Measurements from ENCODE around the gene ADIRF.

Gene ADIRF

DNA sequence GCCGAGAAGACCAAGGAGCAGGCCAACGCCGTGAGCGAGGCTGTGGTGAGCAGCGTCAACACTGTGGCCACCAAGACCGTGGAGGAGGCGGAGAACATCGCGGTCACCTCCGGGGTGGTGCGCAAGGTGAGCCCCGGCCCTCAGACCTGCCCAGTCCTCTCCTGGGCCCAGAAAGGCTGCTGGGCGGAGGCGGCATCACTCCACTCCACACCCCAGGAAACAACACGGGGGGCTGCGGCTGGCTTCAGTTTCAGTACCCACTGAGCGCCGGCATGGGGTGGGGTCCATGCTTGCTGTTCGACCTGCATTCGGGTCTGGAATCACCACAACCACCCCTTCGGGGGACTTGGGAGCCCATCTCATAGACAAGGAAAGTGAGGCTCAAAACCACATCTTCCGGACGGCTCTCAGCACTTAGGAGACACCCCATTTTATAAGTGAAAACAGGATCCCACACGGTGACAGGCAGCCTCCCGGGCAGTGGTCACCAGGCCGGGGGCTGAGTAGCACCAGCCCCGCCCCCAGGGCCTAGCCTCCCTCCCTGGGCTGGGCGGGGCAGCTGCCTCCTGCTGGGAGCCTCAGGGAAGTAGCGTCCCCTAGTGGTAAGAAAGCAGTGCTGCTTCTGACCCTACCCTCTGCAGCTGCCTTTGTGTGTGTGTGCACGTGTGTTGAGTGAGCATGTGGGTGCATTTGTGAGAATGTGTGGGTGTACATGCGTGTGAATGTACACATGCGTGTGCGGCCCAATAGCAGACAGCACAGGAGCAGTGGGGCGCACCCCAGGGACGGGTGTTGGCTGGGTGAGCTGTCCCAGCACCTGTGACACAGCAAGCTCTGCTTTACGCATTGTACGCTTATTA, 8.0 kb upstream of the ADIRF start:
- no peak for DNase-seq (ENCODE audit: low read depth, low spot score)

DNA sequence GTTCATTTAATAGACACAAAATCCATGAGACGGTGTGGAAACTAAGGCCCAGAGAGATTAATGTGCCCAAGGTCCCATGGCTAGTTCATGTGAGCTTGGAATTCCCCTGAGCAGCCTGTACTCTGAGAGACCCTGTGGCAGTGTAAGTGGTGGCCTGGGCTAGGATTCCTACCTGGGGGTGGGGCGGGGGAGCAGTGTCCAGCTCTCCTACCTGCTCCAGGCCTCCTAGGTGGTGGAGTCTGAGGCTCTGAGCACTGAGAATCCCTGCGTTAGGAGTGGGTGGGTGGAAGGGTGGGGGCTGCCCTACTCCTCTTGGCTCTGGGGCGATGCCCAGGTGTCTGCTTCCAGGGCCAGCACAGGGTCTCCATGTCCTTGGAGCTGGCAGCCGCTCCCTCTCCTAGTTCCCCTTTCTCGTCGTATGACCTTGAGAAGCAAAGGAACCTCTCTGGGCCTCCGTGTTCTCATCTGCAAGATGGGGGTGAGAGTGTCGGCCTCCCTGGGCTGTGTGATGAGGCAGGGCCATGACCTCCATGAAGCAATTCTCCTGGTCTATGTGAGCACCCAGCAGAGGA, 7.3 kb upstream of the ADIRF start:
- no peak for DNase-seq (ENCODE audit: low read depth, low spot score)

DNA sequence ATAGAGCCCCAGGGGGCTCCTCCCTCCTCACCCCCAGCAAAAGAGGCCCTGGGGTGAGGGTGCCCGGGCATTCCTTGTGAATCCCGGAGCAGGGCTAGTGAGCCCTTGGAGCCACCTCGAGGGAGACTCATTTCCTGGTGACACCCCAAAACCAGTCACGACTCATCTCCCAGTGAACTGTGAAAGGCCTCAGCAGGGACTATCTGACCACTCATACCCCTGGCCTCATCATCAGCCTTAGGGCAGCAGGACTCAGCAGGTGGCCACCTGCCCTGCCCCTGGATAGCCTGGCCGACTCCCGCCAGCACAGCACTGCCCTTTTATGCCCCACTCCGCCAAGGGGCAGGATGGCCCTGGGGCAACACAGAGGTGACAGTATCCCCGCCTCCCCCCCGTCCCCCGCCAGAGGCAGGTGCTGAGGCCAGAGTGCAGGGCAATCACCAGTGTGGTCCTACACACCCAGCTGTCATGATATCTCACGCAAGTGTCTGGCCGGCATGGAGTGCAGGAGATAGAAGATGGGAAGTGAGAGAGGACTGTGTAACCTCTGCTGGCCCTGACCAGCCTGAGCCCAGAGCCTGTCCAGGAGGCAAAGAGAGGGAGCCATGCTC, 6.7 kb upstream of the ADIRF start:
- no peak for DNase-seq (ENCODE audit: low read depth, low spot score)

GRCh38 chr10:86962136-86962980, 5.9 kb upstream of the ADIRF start:
- no peak for DNase-seq (ENCODE audit: low read depth, low spot score)

DNA sequence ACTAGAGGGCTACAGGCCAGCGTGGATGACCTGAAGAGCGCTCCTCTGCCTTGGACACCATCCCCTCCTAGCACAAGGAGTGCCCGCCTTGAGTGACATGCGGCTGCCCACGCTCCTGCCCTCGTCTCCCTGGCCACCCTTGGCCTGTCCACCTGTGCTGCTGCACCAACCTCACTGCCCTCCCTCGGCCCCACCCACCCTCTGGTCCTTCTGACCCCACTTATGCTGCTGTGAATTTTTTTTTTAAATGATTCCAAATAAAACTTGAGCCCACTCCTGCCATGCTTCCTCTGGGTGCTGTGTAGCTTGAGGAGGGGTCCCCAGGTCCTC, 5.3 kb upstream of the ADIRF start:
- DNase-seq (ENCODE audit: low read depth, low spot score): no peak

- no peak for DNase-seq (ENCODE audit: low read depth, low spot score)
Measured at GRCh38 chr10:86963341-86963919, 4.9 kb upstream of the ADIRF start.

DNA sequence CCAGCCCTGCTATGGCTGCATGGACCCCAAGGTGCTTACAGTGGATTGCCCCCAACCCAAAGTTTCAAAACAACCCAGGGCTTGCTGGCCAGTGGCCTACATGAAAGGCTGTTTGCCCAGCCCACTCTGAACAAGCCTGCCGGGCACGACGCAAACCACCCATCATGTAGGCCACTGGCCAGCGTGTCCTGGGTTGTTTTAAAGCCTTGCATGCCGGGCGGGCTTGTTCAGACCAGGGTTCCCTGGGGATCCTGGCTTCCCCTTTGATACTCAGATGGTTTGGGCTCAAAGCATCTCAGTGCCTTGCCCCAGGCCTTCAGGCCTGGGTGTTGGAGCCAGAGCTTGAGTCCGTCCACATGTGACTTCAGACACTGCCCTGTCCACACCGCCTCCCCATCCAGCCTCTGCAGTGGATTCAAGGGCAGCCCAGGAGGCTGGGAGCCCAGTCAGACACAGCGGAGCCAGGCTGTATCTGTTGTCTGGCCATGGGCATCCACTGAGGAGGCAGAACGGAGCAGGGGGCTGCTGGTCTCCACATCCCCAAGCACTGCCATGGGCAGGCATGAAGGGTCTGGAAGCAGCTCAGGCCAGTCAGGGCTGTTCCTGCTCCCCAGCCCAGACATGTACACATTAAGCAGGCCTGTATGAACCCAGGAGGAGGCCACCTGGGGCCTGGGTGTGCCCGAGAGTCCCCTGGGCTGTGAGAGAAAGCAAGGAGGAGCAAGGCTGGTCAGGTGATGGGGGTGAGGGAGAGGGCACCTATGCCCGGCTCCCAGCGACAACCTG, 4.0 kb upstream of the ADIRF start:
- DNase-seq (ENCODE audit: low read depth, low spot score): no peak

GRCh38 chr10:86964847-86965190, 3.5 kb upstream of the ADIRF start:
- DNase-seq (ENCODE audit: low read depth, low spot score): no peak

GRCh38 chr10:86965986-86966654, 2.2 kb upstream of the ADIRF start:
- DNase-seq (ENCODE audit: low read depth, low spot score): no peak

DNA sequence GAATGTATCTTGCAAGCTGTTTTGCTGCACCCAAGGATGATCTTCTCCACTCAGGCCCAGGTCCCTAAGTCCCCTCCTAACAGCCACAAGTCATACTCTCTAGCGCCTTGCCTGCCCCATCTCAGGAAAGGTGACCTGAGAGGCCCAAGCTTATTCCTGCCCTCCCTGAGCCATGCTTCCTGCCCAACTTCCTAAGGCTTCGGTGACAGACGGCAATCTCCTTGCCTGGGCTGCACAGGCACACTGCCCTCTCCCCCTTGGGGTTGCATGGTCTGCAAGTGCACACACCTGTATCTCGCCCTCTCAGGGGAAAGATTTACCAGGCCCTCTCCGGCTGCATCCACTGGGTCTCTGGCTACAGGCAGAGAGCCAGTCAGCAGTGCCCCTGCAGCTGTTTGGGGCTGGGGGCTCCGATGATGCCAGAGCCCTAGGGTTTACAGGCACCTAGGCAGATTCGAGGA, 771 bp upstream of the ADIRF start:
- no peak for DNase-seq (ENCODE audit: low read depth, low spot score)

DNA sequence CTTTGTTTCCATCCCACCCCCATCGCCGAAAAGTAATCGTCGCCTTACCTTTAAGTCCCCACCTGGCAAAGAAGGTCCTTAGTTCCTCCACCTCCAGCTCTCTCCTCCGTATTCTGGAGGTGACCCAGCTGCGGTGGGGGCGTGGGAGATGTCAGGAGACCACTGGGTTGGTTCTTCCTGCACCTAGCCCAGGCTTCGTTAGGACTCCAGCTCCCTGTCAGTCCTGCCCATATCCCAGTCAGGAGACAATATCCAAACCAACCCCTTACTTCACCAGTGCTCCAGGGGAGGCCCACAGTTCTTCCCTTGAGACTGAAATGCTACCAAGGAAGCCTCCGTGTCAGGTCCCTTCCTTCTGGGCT, 693 bp downstream of the ADIRF start:
- DNase-seq (ENCODE audit: low read depth, low spot score): no peak

DNA sequence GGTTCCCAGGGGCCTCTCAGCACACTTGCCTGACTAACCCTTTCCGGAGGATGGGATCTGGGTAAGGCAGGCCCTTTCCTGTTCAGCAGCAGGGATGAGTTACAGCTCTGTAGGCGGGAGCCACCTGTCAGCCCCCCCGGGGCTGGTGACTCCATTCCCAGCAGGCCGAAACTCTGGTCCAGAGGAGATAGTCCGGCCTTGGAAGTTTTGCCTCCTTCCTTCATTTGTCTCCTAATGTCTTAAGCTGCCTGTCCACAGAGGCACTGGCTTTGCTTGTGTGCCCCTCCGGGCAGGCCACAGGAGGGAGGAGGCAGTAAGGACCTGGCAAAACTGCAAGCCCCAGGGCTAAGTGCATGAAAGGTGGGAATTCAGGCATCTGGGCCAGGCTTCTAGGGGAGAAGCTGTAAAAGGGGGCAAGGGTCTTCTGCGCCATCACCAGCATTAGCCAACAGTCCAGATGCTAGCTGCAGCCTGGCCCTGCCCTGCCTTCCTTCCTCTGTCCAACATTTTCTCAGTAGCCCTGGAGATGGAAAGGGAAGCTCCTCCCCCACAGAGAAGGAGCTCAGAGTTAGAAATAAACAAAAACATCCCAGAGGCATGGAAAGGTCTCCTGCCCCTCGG, 1.2 kb downstream of the ADIRF start:
- DNase-seq (ENCODE audit: low read depth, low spot score): no peak

GRCh38 chr10:86970162-86970981, 2.1 kb downstream of the ADIRF start:
- no peak for DNase-seq (ENCODE audit: low read depth, low spot score)

DNA sequence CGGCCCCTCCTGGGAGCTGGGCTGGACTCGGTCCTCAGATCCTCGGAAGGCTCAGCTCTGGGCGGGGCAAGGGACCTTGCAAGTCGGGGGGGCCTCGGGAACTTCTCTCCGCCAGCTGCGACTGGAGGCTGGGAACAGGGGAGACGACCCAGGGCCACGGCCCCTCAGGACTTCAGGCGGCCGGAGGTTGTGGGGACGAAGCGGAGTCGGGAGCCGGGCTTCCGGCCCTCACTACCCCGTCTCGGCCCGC, 2.6 kb downstream of the ADIRF start:
- no peak for DNase-seq (ENCODE audit: low read depth, low spot score)

DNA sequence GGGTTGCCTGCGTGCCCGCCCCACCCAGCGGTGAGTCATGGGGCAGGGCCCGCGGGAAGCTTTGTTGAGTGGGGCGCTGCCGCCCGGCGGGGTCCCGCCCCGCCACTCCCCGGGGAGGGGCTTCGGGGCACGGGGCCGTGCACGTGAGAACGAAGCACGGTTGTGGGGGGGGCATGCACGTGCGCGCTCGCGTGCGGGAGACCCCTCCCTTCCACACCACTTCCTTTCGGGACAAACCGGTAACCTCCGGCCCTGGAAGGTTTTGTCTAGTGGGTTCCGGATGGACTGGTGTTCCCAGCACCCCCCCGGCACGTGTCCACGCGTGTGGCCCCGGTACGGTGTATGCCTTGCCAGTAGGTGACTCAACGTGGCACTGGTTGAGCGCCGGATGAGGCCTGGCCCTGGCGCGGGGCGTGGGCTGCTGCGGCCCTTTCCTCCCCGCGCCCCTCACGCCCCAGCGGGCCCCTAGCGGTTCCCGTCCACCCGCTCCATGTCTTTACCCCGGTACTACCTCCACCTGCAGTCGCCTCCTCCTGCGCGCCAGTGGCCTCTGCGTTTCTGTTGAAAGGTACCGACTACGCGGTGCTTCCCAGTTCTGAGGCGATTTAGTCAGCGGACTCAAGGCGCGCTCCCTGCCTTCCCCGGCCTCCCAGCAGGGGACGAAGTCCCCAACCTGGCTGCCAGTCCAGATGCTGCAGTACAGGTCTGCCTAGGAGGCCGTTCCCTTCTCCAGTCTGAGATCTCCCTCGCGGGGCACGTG, 3.1 kb downstream of the ADIRF start:
- no peak for DNase-seq (ENCODE audit: low read depth, low spot score)

- DNase-seq (ENCODE audit: low read depth, low spot score): no peak
Measured at GRCh38 chr10:86972613-86973380, 4.5 kb downstream of the ADIRF start.

GRCh38 chr10:86974484-86974883, 6.2 kb downstream of the ADIRF start:
- DNase-seq (ENCODE audit: low read depth, low spot score): no peak
